ENCODE data around the gene TMA7B.

GRCh38 chr22:39917197-39917643, 43.0 kb upstream of the TMA7B start:
- TF ChIP-seq, protein P1, sequence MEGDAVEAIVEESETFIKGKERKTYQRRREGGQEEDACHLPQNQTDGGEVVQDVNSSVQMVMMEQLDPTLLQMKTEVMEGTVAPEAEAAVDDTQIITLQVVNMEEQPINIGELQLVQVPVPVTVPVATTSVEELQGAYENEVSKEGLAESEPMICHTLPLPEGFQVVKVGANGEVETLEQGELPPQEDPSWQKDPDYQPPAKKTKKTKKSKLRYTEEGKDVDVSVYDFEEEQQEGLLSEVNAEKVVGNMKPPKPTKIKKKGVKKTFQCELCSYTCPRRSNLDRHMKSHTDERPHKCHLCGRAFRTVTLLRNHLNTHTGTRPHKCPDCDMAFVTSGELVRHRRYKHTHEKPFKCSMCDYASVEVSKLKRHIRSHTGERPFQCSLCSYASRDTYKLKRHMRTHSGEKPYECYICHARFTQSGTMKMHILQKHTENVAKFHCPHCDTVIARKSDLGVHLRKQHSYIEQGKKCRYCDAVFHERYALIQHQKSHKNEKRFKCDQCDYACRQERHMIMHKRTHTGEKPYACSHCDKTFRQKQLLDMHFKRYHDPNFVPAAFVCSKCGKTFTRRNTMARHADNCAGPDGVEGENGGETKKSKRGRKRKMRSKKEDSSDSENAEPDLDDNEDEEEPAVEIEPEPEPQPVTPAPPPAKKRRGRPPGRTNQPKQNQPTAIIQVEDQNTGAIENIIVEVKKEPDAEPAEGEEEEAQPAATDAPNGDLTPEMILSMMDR (IDR thresholded peaks at IDR 0.05; ENCODE audit: low read length), result no peak
- TF ChIP-seq EZH2phosphoT487 (IDR thresholded peaks at IDR 0.05; ENCODE audit: low read length) (no peak), EZH2 (optimal IDR thresholded peaks at IDR 0.05; ENCODE audit: low read depth, low read length) (no peak)
